ENCODE results near the gene PRKAR1B. TPM values are rescaled to one million over a fixed set of nuclear protein-coding genes. Genes with fewer than 3 reads are reported as not detected.

PRKAR1B gene
- total RNA-seq, 2 donors from 2014 or later, result 15.1 to 15.9 TPM

- Histone ChIP-seq H3K9me3 (no peaks in the 10 kb centered on the region), H3K27ac (no peak overlapping the region), H3K27me3 (no peaks in the 10 kb centered on the region), H3K36me3 (no peaks in the 10 kb centered on the region), H3K4me1 (no peaks in the 10 kb centered on the region), H3K4me3 (no peak overlapping the region)
- TF ChIP-seq CTCF (IDR thresholded peaks at IDR 0.05), result no peak
- no peak for DNase-seq (ENCODE audit: low spot score)
Measured at GRCh38 chr7:633381-634018, 93.6 kb downstream of the PRKAR1B start.

DNA sequence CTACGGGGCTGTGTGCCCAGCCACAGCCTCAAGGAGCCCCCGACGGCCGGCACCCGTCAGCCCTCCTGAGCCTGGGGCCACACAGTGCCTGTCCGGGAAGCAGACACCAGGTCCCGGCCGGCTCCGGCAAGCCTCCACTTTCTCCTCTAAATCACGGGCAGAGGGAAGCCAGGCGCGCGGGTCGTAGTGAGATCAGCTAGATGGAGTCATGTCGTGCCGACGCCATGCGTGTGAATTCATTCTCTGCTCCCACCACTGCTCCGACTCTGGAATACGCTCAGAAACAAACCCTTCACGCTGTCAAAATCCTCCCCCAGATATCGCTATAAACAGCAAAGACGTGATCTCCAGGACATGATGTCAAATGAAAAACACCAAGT lies 94.3 kb downstream of the PRKAR1B start:
- Histone ChIP-seq H3K4me1 (no peaks in the 10 kb centered on the region), H3K27me3 (no peaks in the 10 kb centered on the region), H3K36me3 (no peaks in the 10 kb centered on the region), H3K9me3 (no peaks in the 10 kb centered on the region), H3K4me3 (no peak overlapping the region), H3K27ac (no peak overlapping the region)
- no peak for DNase-seq (ENCODE audit: low spot score)
- TF ChIP-seq CTCF (IDR thresholded peaks at IDR 0.05), result no peak

DNA sequence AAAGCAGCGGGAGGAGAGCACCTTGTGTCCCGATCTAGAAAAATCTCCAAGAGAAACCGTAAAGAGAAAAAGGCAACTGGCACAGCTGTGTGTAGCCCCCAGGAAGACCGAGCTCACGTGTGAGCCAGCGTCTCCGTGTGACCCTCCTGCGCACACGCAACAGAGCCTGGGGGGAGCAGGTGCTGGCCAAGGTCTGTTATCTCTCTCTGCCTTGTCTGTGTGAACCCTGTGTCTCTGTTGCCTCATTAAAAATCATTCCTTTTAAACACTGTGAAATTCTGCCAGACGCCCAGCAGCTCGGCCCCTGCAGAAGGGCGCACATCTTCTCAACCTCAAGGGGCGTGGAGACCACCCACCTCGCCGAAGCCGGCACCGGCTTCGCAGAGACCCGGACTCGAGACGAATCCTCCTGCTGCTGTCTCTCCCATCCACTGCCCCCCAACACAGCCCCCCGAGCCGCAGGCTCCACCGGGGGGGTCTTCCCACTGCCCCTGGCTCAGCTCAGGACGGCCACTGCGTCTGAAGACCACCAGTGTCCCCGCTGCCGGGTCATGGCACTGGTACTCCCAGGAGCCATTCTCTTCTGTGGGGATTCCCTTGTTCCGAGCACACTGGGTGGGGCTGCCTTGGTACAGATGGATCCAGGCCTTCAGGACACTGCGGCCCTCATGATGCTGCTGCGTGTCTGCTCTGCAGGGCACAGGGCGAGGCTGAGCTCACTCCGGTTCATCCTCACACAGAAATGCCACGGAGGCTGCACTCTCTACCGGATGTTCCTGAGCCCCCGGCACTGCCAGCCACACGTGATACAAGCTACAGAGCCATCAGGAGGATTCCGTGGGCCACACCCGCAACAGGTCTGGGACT lies 94.9 kb downstream of the PRKAR1B start:
- no peak for DNase-seq (ENCODE audit: low spot score)
- Histone ChIP-seq H3K4me1 (no peaks in the 10 kb centered on the region), H3K4me3 (no peak overlapping the region), H3K36me3 (no peaks in the 10 kb centered on the region), H3K27ac (no peak overlapping the region), H3K27me3 (no peaks in the 10 kb centered on the region), H3K9me3 (no peaks in the 10 kb centered on the region)
- TF ChIP-seq CTCF (IDR thresholded peaks at IDR 0.05), result no peak

GRCh38 chr7:631291-631711 lies 95.8 kb downstream of the PRKAR1B start:
- Histone ChIP-seq H3K27ac (no peak overlapping the region), H3K4me3 (no peak overlapping the region), H3K36me3 (no peaks in the 10 kb centered on the region), H3K27me3 (no peaks in the 10 kb centered on the region), H3K9me3 (peaks cover 0 to 1% of the 10 kb centered on the region in 2 donors), H3K4me1 (no peaks in the 10 kb centered on the region)
- no peak for TF ChIP-seq CTCF (IDR thresholded peaks at IDR 0.05)
- no peak for DNase-seq (ENCODE audit: low spot score)

DNA sequence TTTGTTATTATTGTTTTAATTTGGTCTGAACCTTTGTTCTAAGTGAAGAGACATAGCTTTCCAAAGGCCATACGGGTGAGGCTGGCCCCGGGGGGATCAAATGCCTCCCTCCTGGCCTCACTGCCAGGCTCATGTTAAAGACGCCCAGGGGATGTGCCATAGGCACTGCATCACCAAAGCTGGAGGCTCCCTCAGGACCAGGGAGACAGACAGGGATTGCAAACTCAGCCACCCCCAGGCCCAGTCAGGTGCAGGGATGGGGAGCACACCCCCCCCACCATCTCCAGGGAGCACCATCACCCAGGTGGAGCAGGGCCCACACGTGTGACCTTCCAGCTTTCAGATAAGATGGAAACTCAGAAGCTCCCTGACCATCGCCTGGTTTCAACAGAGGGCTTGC lies 96.5 kb downstream of the PRKAR1B start:
- Histone ChIP-seq H3K4me3 (no peak overlapping the region), H3K27me3 (no peaks in the 10 kb centered on the region), H3K27ac (no peak overlapping the region), H3K36me3 (no peaks in the 10 kb centered on the region), H3K9me3 (peaks cover 1 to 9% of the 10 kb centered on the region in 2 donors), H3K4me1 (no peaks in the 10 kb centered on the region)
- DNase-seq (ENCODE audit: low spot score), result no peak
- no peak for TF ChIP-seq CTCF (IDR thresholded peaks at IDR 0.05)
